H1 (cell line): Measurements from ENCODE around the gene RIN3. TPM values are rescaled to one million over a fixed set of nuclear protein-coding genes. Genes with fewer than 3 reads are reported as not detected.

Source experiments
- CTCF ChIA-PET: fragments of 300-600 bp; sonication (Branson Sonifier 250); formaldehyde crosslinking; loops from one replicate; lab custom pipeline; 2021; ENCODE audit not compliant: partially characterized antibody; lab: Charles Lee
- POLR2A ChIA-PET: fragments of 300-600 bp; sonication (Branson Sonifier 250); formaldehyde crosslinking; loops from one replicate; lab custom pipeline; 2021; ENCODE audit warnings: inconsistent platforms; ENCODE audit not compliant: partially characterized antibody; lab: Charles Lee
- DNase-seq, 2 experiments: peaks; one replicate each; pipeline versions ENCODE4 v3.0.0 to v3.0.0-alpha.2; 2010 to 2022; ENCODE audit warnings: low spot score in 2 of 2, low read depth in 1 of 2, mixed read lengths in 1 of 2
- FAIRE-seq: peaks from 2 replicates; lab custom pipeline; 2011; peaks lifted over from hg19 to GRCh38; lab: Jason Lieb, UNC
- H2AFZ ChIP-seq: 2 replicates; pipeline ENCODE4 v1.8.1; 2012; ENCODE audit warnings: low read length, inconsistent platforms
- H2AK5ac ChIP-seq: 2 replicates; pipeline ENCODE4 v1.6.1; 2013; ENCODE audit warnings: low read depth, low read length
- H2BK120ac ChIP-seq: replicated peaks from 2 replicates; pipeline ENCODE3; 2013; ENCODE audit warnings: low read depth, low read length, inconsistent platforms
- H2BK12ac ChIP-seq: 2 replicates; pipeline ENCODE4 v1.6.1; 2013; ENCODE audit warnings: low read depth, low read length
- H2BK15ac ChIP-seq: 2 replicates; pipeline ENCODE4 v1.6.1; 2013; ENCODE audit warnings: low read length
- H2BK20ac ChIP-seq: 2 replicates; pipeline ENCODE4 v1.6.1; 2013; ENCODE audit warnings: low read length
- H2BK5ac ChIP-seq: 2 replicates; pipeline ENCODE4 v1.6.1; 2013; ENCODE audit warnings: low read depth, low read length
- H3K14ac ChIP-seq: 2 replicates; pipeline ENCODE4 v1.6.1; 2013; ENCODE audit warnings: inconsistent platforms; ENCODE audit not compliant: insufficient read length
- H3K18ac ChIP-seq: 2 replicates; pipeline ENCODE4 v1.6.1; 2013; ENCODE audit warnings: low read length; ENCODE audit errors: extremely low read depth
- H3K23ac ChIP-seq: 2 replicates; pipeline ENCODE4 v1.6.1; 2013; ENCODE audit warnings: inconsistent platforms; ENCODE audit not compliant: insufficient read length
- H3K23me2 ChIP-seq: 2 replicates; pipeline ENCODE4 v1.6.1; 2013; ENCODE audit warnings: low read depth, low read length
- H3K27ac ChIP-seq: 2 replicates; pipeline ENCODE4 v1.6.1; 2011; ENCODE audit warnings: low read depth, low read length, inconsistent platforms
- H3K27me3 ChIP-seq, 4 experiments: replicated peaks in 1 of 4; 1 replicate in 1 of 4; 2 replicates in 3 of 4; pipeline versions ENCODE4 v1.6.1 to v1.8.1; 2011 to 2013; ENCODE audit warnings: low read length in 3 of 4, mild to moderate bottlenecking in 3 of 4, inconsistent platforms in 2 of 4, mixed read lengths in 2 of 4, moderate library complexity in 1 of 4; ENCODE audit not compliant: control insufficient read depth in 3 of 4, insufficient read depth in 3 of 4; ENCODE audit errors: extremely low read depth in 1 of 4
- H3K36me3 ChIP-seq, 4 experiments: 2 replicates each; pipeline versions ENCODE4 v1.6.1 to v1.8.1; 2011 to 2013; ENCODE audit warnings: mild to moderate bottlenecking in 4 of 4, low read length in 3 of 4, moderate library complexity in 2 of 4, control low read depth in 1 of 4, inconsistent platforms in 1 of 4; ENCODE audit not compliant: insufficient read depth in 4 of 4, control insufficient read depth in 2 of 4
- H3K4ac ChIP-seq: replicated peaks from 2 replicates; pipeline ENCODE3; 2013; ENCODE audit warnings: low read length, low read depth, mixed read lengths, inconsistent platforms; ENCODE audit not compliant: insufficient read length
- H3K4me1 ChIP-seq, 4 experiments: replicated peaks in 1 of 4; 1 replicate in 1 of 4; 2 replicates in 3 of 4; pipeline versions ENCODE4 v1.6.1 to v1.8.1; 2011 to 2013; ENCODE audit warnings: low read length in 3 of 4, inconsistent platforms in 2 of 4, mixed read lengths in 1 of 4; ENCODE audit not compliant: insufficient read depth in 4 of 4, control insufficient read depth in 3 of 4
- H3K4me2 ChIP-seq, 2 experiments: 2 replicates each; pipeline versions ENCODE4 v1.6.1 to v1.8.1; 2011 to 2013; ENCODE audit warnings: low read depth in 2 of 2, low read length in 2 of 2, control low read depth in 1 of 2, inconsistent platforms in 1 of 2, mild to moderate bottlenecking in 1 of 2; ENCODE audit not compliant: insufficient read depth in 1 of 2
- H3K4me3 ChIP-seq, 4 experiments: fragments of 200-600, 300-600 bp in 1 of 4; sonication (generic), shearing (Covaris generic), sonication (Bioruptor Twin) in 1 of 4; 2 replicates each; pipeline versions ENCODE4 v1.5.1 to v1.8.1; 2011 to 2016; ENCODE audit warnings: low read length in 4 of 4, low read depth in 3 of 4, control low read depth in 2 of 4, inconsistent platforms in 2 of 4, mild to moderate bottlenecking in 2 of 4, mixed read lengths in 1 of 4, moderate library complexity in 1 of 4; ENCODE audit not compliant: insufficient read depth in 2 of 4; ENCODE audit errors: extremely low read depth in 1 of 4
- H3K56ac ChIP-seq: replicated peaks from 2 replicates; pipeline ENCODE3; 2013; ENCODE audit warnings: low read depth, mild to moderate bottlenecking, mixed read lengths, low read length, inconsistent platforms; ENCODE audit not compliant: insufficient read length
- H3K79me1 ChIP-seq: 2 replicates; pipeline ENCODE4 v1.6.1; 2013; ENCODE audit warnings: low read depth, low read length, control low read depth
- H3K79me2 ChIP-seq, 2 experiments: 2 replicates each; pipeline versions ENCODE4 v1.6.1 to v1.8.1; 2012 to 2013; ENCODE audit warnings: low read length in 2 of 2, mild to moderate bottlenecking in 2 of 2, inconsistent platforms in 1 of 2; ENCODE audit not compliant: insufficient read depth in 2 of 2, control insufficient read depth in 1 of 2
- H3K9ac ChIP-seq, 4 experiments: replicated peaks in 1 of 4; 1 replicate in 1 of 4; 2 replicates in 3 of 4; pipeline versions ENCODE4 v1.6.1 to v1.8.1; 2011 to 2013; ENCODE audit warnings: low read depth in 3 of 4, low read length in 3 of 4, control low read depth in 2 of 4, mild to moderate bottlenecking in 2 of 4, moderate library complexity in 2 of 4, inconsistent platforms in 1 of 4; ENCODE audit errors: extremely low read depth in 1 of 4
- H3K9me3 ChIP-seq, 2 experiments: 2 replicates each; pipeline versions ENCODE4 v1.6.1 to v1.8.1; 2012 to 2013; ENCODE audit warnings: mild to moderate bottlenecking in 2 of 2, moderate library complexity in 2 of 2, control low read depth in 1 of 2, inconsistent platforms in 1 of 2, low read depth in 1 of 2, low read length in 1 of 2, mixed read lengths in 1 of 2; ENCODE audit not compliant: insufficient read depth in 2 of 2
- H4K20me1 ChIP-seq, 2 experiments: replicated peaks in 1 of 2; 2 replicates each; pipeline versions ENCODE3 to v1.8.1; 2011 to 2013; ENCODE audit warnings: inconsistent platforms in 2 of 2, low read length in 2 of 2, mild to moderate bottlenecking in 1 of 2; ENCODE audit not compliant: insufficient read depth in 2 of 2, control insufficient read depth in 1 of 2
- H4K5ac ChIP-seq: 2 replicates; pipeline ENCODE4 v1.6.1; 2013; ENCODE audit warnings: low read length, low read depth, mixed read lengths, inconsistent platforms; ENCODE audit not compliant: insufficient read length
- H4K8ac ChIP-seq: 2 replicates; pipeline ENCODE4 v1.8.0; 2013; ENCODE audit warnings: mild to moderate bottlenecking, moderate library complexity, low read length, inconsistent platforms; ENCODE audit not compliant: insufficient read depth; ENCODE audit errors: extremely low read depth
- H4K91ac ChIP-seq: replicated peaks from 2 replicates; pipeline ENCODE3; 2013; ENCODE audit warnings: low read length, mixed read lengths, inconsistent platforms; ENCODE audit not compliant: insufficient read length
- CBX5 ChIP-seq: fragments of 300-800, 300-1000 bp; sonication (generic); IDR thresholded peaks from 2 replicates; pipeline ENCODE4 v1.7.1; 2016; ENCODE audit warnings: antibody characterized with exemption, low read length, low read depth
- EP300 ChIP-seq, 2 experiments: IDR thresholded peaks; 1 replicate in 1 of 2; 2 replicates in 1 of 2; pipeline ENCODE4 v1.6.1; 2011 to 2012; ENCODE audit warnings: low read depth in 2 of 2, low read length in 2 of 2, mild to moderate bottlenecking in 2 of 2, borderline replicate concordance in 1 of 2, inconsistent platforms in 1 of 2, moderate library complexity in 1 of 2
- FOSL1 ChIP-seq: IDR thresholded peaks from 2 replicates; pipeline ENCODE4 v1.6.1; 2011; ENCODE audit warnings: mild to moderate bottlenecking, low read depth, low read length, moderate library complexity; ENCODE audit not compliant: insufficient read depth
- HDAC2 ChIP-seq, 2 experiments: fragments of 300-600 bp in 1 of 2; sonication (generic) in 1 of 2; IDR thresholded peaks; 2 replicates each; pipeline ENCODE4 v1.6.1; 2011 to 2012; ENCODE audit warnings: low read depth in 2 of 2, low read length in 2 of 2, mild to moderate bottlenecking in 2 of 2, moderate library complexity in 2 of 2, borderline replicate concordance in 1 of 2, inconsistent platforms in 1 of 2
- NANOG ChIP-seq: IDR thresholded peaks from 2 replicates; pipeline ENCODE4 v1.6.1; 2011; ENCODE audit warnings: low read length, low read depth, mild to moderate bottlenecking, inconsistent platforms; ENCODE audit not compliant: insufficient read depth, poor library complexity, severe bottlenecking
- PHF8 ChIP-seq: fragments of 200-600 bp; sonication (generic); conservative IDR thresholded peaks from 2 replicates; pipeline ENCODE4 v1.7.1; 2012; ENCODE audit warnings: low read depth, mild to moderate bottlenecking, inconsistent platforms, low read length, moderate library complexity
- POLR2A ChIP-seq, 2 experiments: IDR thresholded peaks; 1 replicate in 1 of 2; 2 replicates in 1 of 2; pipeline ENCODE4 v1.6.1; 2011; ENCODE audit warnings: low read depth in 2 of 2, low read length in 2 of 2, mild to moderate bottlenecking in 2 of 2; ENCODE audit errors: control extremely low read depth in 1 of 2
- SIRT6 ChIP-seq: IDR thresholded peaks from one replicate; pipeline ENCODE4 v1.7.1; 2012; ENCODE audit warnings: low read length, inconsistent platforms
- SP2 ChIP-seq: IDR thresholded peaks from 2 replicates; pipeline ENCODE4 v1.6.1; 2012; ENCODE audit warnings: mild to moderate bottlenecking, low read length, inconsistent platforms
- SUZ12 ChIP-seq: fragments of 200-600 bp; sonication (generic); IDR thresholded peaks from 2 replicates; pipeline ENCODE4 v1.6.1; 2012; ENCODE audit warnings: mild to moderate bottlenecking, inconsistent platforms, low read length, moderate library complexity, mixed read lengths
- TAF1 ChIP-seq: IDR thresholded peaks from 2 replicates; pipeline ENCODE4 v1.6.1; 2011; ENCODE audit warnings: mild to moderate bottlenecking, low read depth, low read length
- TAF7 ChIP-seq: optimal IDR thresholded peaks from 2 replicates; pipeline ENCODE3; 2011; ENCODE audit warnings: low read depth, mild to moderate bottlenecking, inconsistent platforms, low read length, moderate library complexity, borderline replicate concordance
- WGBS, 2 experiments: shearing (Covaris generic) in 1 of 2; methylation state at CpG; one replicate each; pipeline versions ENCODE4 v1.1.6 to v1.1.7; 2013 to 2015; ENCODE audit warnings: low lambda C conversion rate in 2 of 2, mixed read lengths in 2 of 2, inconsistent platforms in 1 of 2, low coverage in 1 of 2, missing lambda C conversion rate in 1 of 2; ENCODE audit not compliant: insufficient replicate concordance in 2 of 2, insufficient coverage in 1 of 2, insufficient read length in 1 of 2; ENCODE audit errors: extremely low coverage in 1 of 2, missing lambda C conversion rate in 1 of 2; 5-methylcytosine and 5-hydroxymethylcytosine counted together
- polyA plus RNA-seq, 7 experiments: library from polyadenylated mRNA; depleted of rRNA in 3 of 7; stranded (reverse) in 5 of 7; unstranded in 2 of 7; fragments of >200 nt in 5 of 7; fragments of 200-250 nt in 2 of 7; gene quantifications; 1 replicate in 5 of 7; 2 replicates in 1 of 7; 4 replicates in 1 of 7; pipeline versions ENCODE4 v1.2.1 to v1.2.3, GENCODE V29; 2011 to 2013; ENCODE audit warnings: missing spikeins in 2 of 7, mixed read lengths in 2 of 7
- total RNA-seq: library from RNA; stranded (reverse); fragmentation: NEBNext Ultra II Directional; extraction: Animal tissue kit (Norgen Biotek cat#: 25700); gene quantifications from 2 replicates; pipeline ENCODE4 v1.2.1, GENCODE V29; 2021
- TF ChIP-seq, protein P1 (sequence below): IDR thresholded peaks from 2 replicates; pipeline ENCODE4 v1.6.1; 2011; ENCODE audit warnings: low read depth, mild to moderate bottlenecking, low read length; ENCODE audit not compliant: insufficient read depth

RIN3 gene
- total and polyA plus RNA-seq, 2 of the 8 experiments (the other 6 are each of a cell fraction or from before 2014, with no cell fraction given): 0.59 to 1.5 TPM

DNA sequence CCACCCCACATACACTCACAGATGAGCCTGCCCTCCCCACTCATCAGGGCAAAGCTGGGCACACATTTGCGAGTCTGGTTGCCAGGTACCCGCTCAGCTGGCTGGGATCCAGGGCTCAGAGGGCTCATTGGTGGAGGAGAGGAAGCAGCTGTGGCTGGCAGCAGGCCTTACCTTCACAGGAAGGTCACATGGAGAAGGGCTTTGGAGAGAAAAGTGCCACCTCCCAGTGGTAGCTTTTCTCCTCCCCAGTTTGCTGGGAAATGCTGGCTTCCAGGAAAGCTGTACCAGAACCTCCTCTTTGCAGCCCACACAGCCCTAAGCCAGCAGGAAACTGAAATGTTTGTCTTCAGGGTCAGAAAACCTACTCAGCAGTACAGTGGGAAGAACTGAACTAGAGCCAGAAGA lies 179.2 kb downstream of the RIN3 start:
- H2AK5ac ChIP-seq: no peak overlapping the region
- DNase-seq: no peak
- H2BK12ac ChIP-seq: no peak overlapping the region
- H4K20me1 ChIP-seq: peaks cover 0 to 2% of the 10 kb centered on the region in 2 experiments
- no peak overlapping the region for H4K91ac ChIP-seq
- no peak overlapping the region for H4K5ac ChIP-seq
- POLR2A ChIA-PET: no interaction called here
- H2BK20ac ChIP-seq: no peak overlapping the region
- H2BK15ac ChIP-seq: no peak overlapping the region
- no peak overlapping the region for H3K4me3 ChIP-seq
- no peaks in the 10 kb centered on the region for H3K36me3 ChIP-seq
- H3K14ac ChIP-seq: no peak overlapping the region
- no peaks in the 10 kb centered on the region for H3K79me2 ChIP-seq
- no peaks in the 10 kb centered on the region for H3K9me3 ChIP-seq
- H4K8ac ChIP-seq: no peak overlapping the region
- H3K27ac ChIP-seq: no peak overlapping the region
- H3K79me1 ChIP-seq: no peaks in the 10 kb centered on the region
- H2BK5ac ChIP-seq: no peak overlapping the region
- 90% methylated on average over 2 of the region's 2 CpGs; no CpG with 5 or more reads in 1 of the 2 experiments for WGBS, 2 experiments
- no peak overlapping the region for H3K23ac ChIP-seq
- H3K4me1 ChIP-seq: peaks cover 0 to 5% (median under 1%) of the 10 kb centered on the region in 4 experiments; a peak in 2 of 7 replicates
- H3K18ac ChIP-seq: no peak overlapping the region
- no peak overlapping the region for H3K9ac ChIP-seq
- peaks cover 4% of the 10 kb centered on the region; the same call in 1 of the 2 replicates for H3K23me2 ChIP-seq
- no peak for FAIRE-seq
- peaks cover 5 to 12% (median 10%) of the 10 kb centered on the region in 4 experiments; a peak in 6 of 7 replicates for H3K27me3 ChIP-seq
- H2AFZ ChIP-seq: no peak overlapping the region
- no peak overlapping the region for H3K56ac ChIP-seq
- no peak overlapping the region for H3K4ac ChIP-seq
- H2BK120ac ChIP-seq: no peak overlapping the region
- H3K4me2 ChIP-seq: no peak overlapping the region
- CTCF ChIA-PET: interaction anchor here (1.3 kb wide), 1 partner anchor 20 kb away, joined by 4 read pairs; no protein-coding TSS in a partner anchor
- TF ChIP-seq SUZ12 (no peak), NANOG (no peak), CBX5 (no peak), TAF7 (no peak), EP300 (IDR thresholded peaks at IDR 0.05; ENCODE audit: borderline replicate concordance in 1 of 2, low read depth in 2 of 2, low read length in 2 of 2) (no peak), SP2 (no peak), TAF1 (no peak), SIRT6 (no peak), FOSL1 (no peak), PHF8 (no peak), HDAC2 (IDR thresholded peaks at IDR 0.05; ENCODE audit: borderline replicate concordance in 1 of 2, low read depth in 2 of 2, low read length in 2 of 2) (no peak), POLR2A (IDR thresholded peaks at IDR 0.05; ENCODE audit: control extremely low read depth in 1 of 2, low read depth in 2 of 2, low read length in 2 of 2) (no peak)
- TF ChIP-seq, protein P1, sequence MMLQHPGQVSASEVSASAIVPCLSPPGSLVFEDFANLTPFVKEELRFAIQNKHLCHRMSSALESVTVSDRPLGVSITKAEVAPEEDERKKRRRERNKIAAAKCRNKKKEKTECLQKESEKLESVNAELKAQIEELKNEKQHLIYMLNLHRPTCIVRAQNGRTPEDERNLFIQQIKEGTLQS: no peak
